Neutrophil (primary cell): ENCODE data around the gene KIF26A.

Experiments used
- H3K27ac ChIP-seq: fragments of 200-600 bp; sonication (generic); 2 replicates; pipeline ENCODE4 v1.5.1; 2016; ENCODE audit warnings: mild to moderate bottlenecking, moderate library complexity
- H3K27me3 ChIP-seq: fragments of 200-600 bp; sonication (generic); 2 replicates; pipeline ENCODE4 v1.6.0; 2016; ENCODE audit warnings: mild to moderate bottlenecking
- H3K36me3 ChIP-seq: fragments of 200-600 bp; sonication (generic); 2 replicates; pipeline ENCODE4 v1.5.1; 2017
- H3K4me1 ChIP-seq, 2 experiments: fragments of 200-600 bp in 1 of 2; sonication (generic) in 1 of 2; 1 replicate in 1 of 2; 2 replicates in 1 of 2; pipeline versions ENCODE4 v1.5.1 to v1.6.1; 2013 to 2016; ENCODE audit warnings: low read depth in 1 of 2, low read length in 1 of 2, mild to moderate bottlenecking in 1 of 2, moderate library complexity in 1 of 2; ENCODE audit not compliant: control insufficient read depth in 1 of 2, insufficient read depth in 1 of 2
- H3K4me3 ChIP-seq, 2 experiments: fragments of 200-600 bp in 1 of 2; sonication (generic) in 1 of 2; 1 replicate in 1 of 2; 2 replicates in 1 of 2; pipeline ENCODE4 v1.5.1; 2013 to 2016; ENCODE audit warnings: low read depth in 1 of 2, low read length in 1 of 2, mild to moderate bottlenecking in 1 of 2, moderate library complexity in 1 of 2
- H3K9me3 ChIP-seq: fragments of 200-600 bp; sonication (generic); 2 replicates; pipeline ENCODE4 v1.5.1; 2016
- TF ChIP-seq, protein P1 (sequence below): fragments of 200-600 bp; sonication (generic); IDR thresholded peaks from 2 replicates; pipeline ENCODE4 v1.5.1; 2016; ENCODE audit warnings: antibody characterized with exemption

Gene KIF26A

DNA sequence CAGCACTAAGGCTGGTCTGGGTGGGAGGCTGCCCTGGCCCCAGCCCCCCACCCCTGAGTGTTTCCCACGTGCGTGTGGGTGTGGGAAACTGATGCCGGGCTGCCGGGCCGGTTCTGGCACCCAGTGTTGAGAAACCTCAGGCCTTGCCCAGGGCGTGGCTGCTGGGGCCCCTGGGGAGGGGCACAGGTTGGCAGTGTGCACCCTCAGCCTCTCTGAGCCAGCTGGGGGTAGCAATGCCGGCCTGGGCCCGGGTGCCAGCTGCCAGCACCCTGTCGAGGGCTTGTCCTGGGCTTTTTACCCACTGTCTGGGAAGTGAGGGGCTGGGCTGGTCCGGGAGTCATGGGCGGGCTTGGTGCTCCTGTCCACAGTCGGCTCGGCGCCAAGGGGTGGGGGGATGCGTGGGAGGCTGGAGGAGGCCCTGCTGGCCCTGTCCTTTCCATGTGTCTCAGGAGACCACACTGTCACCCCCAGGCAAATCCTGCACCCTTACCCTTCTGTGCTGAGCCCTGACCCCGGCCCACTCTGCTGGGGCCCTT lies 37.2 kb upstream of the KIF26A start:
- Histone ChIP-seq H3K36me3 (no peaks in the 10 kb centered on the region), H3K9me3 (no peaks in the 10 kb centered on the region), H3K27ac (no peak overlapping the region), H3K4me1 (no peaks in the 10 kb centered on the region), H3K27me3 (no peaks in the 10 kb centered on the region), H3K4me3 (no peak overlapping the region)
- TF ChIP-seq, protein P1, sequence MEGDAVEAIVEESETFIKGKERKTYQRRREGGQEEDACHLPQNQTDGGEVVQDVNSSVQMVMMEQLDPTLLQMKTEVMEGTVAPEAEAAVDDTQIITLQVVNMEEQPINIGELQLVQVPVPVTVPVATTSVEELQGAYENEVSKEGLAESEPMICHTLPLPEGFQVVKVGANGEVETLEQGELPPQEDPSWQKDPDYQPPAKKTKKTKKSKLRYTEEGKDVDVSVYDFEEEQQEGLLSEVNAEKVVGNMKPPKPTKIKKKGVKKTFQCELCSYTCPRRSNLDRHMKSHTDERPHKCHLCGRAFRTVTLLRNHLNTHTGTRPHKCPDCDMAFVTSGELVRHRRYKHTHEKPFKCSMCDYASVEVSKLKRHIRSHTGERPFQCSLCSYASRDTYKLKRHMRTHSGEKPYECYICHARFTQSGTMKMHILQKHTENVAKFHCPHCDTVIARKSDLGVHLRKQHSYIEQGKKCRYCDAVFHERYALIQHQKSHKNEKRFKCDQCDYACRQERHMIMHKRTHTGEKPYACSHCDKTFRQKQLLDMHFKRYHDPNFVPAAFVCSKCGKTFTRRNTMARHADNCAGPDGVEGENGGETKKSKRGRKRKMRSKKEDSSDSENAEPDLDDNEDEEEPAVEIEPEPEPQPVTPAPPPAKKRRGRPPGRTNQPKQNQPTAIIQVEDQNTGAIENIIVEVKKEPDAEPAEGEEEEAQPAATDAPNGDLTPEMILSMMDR = no peak

DNA sequence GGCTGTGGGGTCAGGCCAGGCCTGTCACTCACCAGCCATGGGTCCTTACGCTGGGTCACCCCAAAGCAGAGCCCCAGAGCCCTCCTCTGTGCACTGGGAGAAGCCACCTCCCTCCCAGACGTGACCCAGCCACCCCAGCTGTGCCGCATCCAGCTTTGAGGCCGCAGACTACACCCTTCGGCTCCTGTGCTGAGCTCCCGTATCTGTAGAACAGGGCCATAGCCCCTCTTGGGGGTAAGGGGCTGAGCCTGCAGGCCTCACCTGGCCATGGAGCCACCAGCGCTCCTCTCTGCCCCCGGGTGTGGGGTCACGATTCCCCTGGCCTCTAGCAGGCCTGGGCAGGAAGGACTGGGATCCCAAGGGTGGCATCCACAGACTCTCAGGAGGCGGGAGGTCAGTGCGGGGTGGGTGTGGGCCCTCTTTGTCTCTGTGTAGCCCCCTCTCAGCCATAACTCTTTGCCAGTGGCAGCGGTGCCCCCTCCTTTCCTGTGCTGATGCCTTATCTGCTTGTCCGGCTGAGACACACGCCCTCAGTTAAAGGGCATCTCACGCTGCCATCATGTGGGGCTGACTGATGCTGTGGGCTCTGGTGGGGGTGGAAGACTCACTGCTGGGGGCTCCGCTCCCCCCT lies 36.6 kb upstream of the KIF26A start:
- H3K36me3 ChIP-seq = no peaks in the 10 kb centered on the region
- no peaks in the 10 kb centered on the region for H3K9me3 ChIP-seq
- H3K27ac ChIP-seq = no peak overlapping the region
- no peaks in the 10 kb centered on the region for H3K4me1 ChIP-seq
- no peak overlapping the region for H3K4me3 ChIP-seq
- no peaks in the 10 kb centered on the region for H3K27me3 ChIP-seq
- TF ChIP-seq, protein P1 = no peak

DNA sequence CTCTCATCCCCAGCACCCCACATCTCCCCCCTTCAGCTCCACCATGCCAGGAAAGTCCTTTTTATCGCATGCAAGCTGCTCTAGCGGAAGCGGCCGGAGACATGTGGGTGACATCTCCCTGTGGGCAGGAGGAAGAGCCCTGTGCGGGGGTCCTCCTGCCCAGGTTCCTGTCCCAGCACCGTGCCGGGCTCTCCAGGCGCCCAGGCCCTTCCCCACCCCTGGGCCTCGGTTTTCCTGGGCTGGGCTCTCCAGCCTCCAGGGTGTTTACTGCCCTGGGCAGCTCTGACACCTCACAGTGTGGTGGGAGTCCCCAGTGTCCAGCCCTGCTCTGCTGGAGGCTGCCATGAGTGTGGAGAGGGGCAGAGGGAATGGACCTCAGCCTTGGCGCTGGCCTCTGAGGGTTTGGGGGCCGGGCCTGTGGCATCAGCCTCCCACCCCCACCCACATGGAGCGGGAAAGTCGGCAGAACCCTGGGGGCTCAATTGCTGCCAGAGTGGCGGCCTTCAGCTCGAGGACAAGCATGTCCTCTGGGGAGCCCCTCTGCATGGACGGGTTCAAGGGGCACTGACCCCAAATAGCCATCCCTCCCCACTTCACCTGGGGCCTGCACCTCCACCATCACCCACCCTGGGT lies 36.0 kb upstream of the KIF26A start:
- Histone ChIP-seq H3K4me1 (no peaks in the 10 kb centered on the region), H3K4me3 (no peak overlapping the region), H3K36me3 (no peaks in the 10 kb centered on the region), H3K9me3 (no peaks in the 10 kb centered on the region), H3K27ac (no peak overlapping the region), H3K27me3 (no peaks in the 10 kb centered on the region)
- TF ChIP-seq, protein P1 = no peak

DNA sequence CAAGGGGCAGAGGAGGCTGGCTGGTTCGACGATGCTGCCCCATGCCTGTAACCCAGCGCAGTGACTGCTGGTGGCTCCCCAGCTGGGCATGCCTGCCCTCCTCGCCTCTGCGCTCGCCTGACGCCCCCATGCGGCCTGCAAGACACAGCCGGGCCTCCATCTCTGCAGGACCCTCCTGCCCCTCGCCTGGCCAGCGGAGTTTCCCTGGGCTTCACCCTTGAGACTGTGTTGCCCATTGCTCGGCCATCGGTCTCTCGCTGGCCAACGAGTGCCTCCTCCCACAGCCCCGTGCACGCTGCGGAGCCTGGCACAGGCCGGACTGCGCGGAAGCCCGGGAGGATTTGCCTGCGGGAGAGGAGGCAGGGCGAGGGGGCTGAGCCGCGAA lies 35.3 kb upstream of the KIF26A start:
- H3K27ac ChIP-seq = no peak overlapping the region
- no peaks in the 10 kb centered on the region for H3K9me3 ChIP-seq
- H3K4me3 ChIP-seq = no peak overlapping the region
- TF ChIP-seq, protein P1 = no peak
- H3K27me3 ChIP-seq = no peaks in the 10 kb centered on the region
- no peaks in the 10 kb centered on the region for H3K36me3 ChIP-seq
- H3K4me1 ChIP-seq = no peaks in the 10 kb centered on the region

DNA sequence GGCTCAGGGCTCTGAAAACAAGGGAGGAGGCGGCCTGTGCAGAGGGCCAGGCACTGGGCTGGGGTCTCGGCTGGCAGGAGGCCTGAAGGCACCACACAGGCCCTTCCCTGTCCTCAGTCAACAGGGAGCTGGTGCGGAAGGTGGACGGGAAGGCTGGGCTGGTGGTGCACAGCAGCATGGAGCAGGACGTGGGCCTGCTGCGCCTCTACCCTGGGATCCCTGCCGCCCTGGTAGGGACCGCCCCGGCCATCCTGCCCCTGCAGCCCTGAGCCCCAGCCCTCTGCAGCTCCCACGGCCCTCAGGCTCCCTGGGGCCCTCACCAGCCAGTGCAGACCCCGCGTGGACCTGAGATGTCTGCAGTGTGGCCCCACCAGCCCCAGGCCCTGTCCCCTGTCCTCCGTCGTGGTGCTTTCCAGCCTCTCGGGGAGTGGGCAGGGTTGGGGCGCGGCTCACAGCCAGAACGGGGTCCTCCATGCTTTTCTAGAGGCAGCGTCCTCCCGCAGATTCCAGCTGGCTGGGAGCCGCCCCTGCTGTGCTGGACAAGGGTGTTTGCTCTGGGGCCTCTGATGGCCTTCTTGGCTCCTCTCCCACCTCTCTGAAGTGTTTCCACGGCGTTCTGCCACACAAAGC lies 34.8 kb upstream of the KIF26A start:
- no peak overlapping the region for H3K27ac ChIP-seq
- H3K4me3 ChIP-seq = no peak overlapping the region
- H3K9me3 ChIP-seq = no peaks in the 10 kb centered on the region
- H3K27me3 ChIP-seq = no peaks in the 10 kb centered on the region
- H3K4me1 ChIP-seq = no peaks in the 10 kb centered on the region
- H3K36me3 ChIP-seq = no peaks in the 10 kb centered on the region
- TF ChIP-seq, protein P1 = no peak
